ENCODE results near the gene ZBED3. TPM values are rescaled to one million over a fixed set of nuclear protein-coding genes. Genes with fewer than 3 reads are reported as not detected.

Gene ZBED3, protein sequence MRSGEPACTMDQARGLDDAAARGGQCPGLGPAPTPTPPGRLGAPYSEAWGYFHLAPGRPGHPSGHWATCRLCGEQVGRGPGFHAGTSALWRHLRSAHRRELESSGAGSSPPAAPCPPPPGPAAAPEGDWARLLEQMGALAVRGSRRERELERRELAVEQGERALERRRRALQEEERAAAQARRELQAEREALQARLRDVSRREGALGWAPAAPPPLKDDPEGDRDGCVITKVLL
- total RNA-seq, result 1 to 10 TPM; 2.4 to 2.6 TPM

DNA sequence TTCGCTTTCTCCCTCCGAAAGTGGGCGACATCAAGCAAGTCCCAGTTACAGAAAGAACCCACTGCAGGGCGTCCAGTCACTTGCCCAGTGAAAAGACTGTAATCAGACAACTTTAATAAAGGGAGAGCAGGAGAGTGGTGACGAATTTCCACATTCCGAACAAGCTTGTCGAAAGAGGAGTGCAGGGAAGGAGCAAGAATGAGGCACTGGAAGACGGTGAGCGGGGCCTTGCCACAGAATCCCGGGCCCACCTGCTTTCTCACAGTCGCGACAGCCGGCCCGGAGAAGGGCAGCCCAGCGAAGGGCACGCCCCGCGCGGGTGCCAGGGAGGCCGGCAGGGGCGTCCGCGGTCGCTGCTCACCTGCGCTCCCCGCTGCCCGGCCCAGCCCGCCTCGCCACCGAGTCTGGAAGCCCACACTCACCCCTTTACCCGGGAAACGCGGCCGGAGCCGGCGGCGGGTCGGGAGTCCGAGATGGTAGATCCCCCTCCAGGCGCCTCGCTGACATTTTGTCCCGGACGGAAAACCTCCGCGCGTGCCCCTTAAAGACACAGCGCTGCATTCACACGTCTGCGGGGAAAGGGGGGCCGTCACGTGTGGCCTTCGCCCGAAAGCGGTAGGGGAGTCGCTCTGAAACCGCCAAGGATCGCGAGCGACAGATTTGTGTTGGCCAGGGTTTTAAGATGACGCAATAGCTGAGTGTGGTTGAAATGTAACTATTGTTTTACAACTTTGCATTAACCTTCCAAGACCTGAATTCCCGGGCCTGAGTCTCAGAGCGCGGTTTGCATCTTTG, at the start of gene ZBED3:
TSS of gene ZBED3 (minus strand) at position 597 of the 795 bp plus-strand sequence. CDS start 9,407 bp downstream, outside the sequence.

DNA sequence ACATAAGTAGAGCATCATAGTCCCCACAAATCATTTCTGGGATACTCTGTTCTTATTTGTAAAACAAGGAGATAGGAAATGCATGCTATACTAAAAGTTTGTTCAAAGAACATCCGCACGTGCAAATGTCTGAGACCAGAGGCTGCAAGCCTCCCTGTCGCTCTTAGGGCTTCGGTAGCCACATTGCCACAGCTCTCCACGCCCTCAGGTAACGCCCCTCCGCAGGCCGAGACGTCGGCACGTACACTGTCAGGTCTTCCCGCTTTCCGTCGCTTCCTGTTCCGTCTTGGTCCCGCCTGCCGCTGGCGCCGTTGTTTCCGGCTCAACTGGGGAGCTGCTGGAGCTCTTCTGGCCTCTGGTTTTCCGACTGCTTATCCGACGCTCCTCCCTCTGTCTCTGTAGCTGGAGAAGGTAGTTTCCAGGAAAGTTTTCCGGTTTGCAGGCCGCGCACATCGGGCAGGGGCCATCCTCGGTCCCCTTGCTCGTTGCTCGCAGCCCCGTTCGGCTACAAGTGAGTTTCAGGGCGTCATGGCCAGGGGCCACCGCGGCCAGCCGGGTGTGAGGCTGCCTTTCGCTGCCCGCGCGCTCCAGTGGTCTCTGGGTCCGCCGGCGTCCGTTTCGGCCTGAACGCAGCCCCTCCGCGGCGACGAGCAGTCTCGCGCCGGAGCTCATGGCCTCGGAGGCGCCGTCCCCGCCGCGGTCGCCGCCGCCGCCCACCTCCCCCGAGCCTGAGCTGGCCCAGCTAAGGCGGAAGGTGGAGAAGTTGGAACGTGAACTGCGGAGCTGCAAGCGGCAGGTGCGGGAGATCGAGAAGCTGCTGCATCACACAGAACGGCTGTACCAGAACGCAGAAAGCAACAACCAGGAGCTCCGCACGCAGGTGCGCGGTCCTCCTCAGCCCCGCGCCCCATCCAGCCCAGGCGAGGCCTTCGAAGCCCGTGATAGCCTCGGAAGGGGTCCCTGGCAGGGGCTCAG, 56.7 kb downstream of the ZBED3 start, which contains the start of gene AGGF1:
TSS of gene AGGF1 (plus strand) at position 308 of the 975 bp plus-strand sequence. CDS start at position 671, 363 bp downstream.

Other genes with a start within 250 kb of the ZBED3 start
- gene S100Z, start 237.3 kb downstream of the ZBED3 start, total RNA-seq, result 1 to 10 TPM; 3.2 to 3.6 TPM
- gene CRHBP, start 134.2 kb downstream of the ZBED3 start, total RNA-seq, result under 1 TPM in 1 of 2 experiments, not detected in 1; 0.45 TPM
- 10 to 100 TPM; 25.4 to 25.5 TPM for gene AGGF1, start 56.9 kb downstream of the ZBED3 start, total RNA-seq
- under 1 TPM; 0.60 to 0.86 TPM for gene PDE8B, start 123.4 kb upstream of the ZBED3 start, total RNA-seq

Data from activated naive CD4-positive, alpha-beta T cell treated with anti-CD3 and anti-CD28 coated beads, Interleukin-2, amount 10 ng/mL, durations not matched to agents 5 hours and 36 hours (primary cell).